ENCODE results near the gene MS4A10.

DNA sequence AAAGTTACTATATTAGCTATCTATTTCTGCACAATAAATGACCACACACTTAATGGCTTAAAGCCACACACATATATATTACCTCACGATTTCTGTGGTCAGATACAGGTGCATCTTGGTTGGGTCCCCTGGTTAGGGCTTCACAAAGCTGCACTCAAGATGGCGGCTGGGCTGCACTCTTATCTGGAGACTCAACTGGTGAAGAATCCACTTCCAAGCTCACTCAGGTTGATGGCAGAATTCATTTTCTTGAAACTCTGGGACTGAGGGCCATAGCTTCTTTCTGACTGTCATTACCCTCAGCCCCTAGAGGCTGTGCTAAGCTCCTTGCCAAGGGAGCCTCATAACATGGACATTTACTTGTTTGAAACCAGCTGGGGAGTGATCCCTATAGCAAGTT is 5.1 kb upstream of the MS4A10 start:
- no peak for TF ChIP-seq TAF1 (IDR thresholded peaks at IDR 0.05; ENCODE audit: control insufficient read depth, extremely low read depth, insufficient read depth, low read length, severe bottlenecking)
- TF ChIP-seq, protein P1, sequence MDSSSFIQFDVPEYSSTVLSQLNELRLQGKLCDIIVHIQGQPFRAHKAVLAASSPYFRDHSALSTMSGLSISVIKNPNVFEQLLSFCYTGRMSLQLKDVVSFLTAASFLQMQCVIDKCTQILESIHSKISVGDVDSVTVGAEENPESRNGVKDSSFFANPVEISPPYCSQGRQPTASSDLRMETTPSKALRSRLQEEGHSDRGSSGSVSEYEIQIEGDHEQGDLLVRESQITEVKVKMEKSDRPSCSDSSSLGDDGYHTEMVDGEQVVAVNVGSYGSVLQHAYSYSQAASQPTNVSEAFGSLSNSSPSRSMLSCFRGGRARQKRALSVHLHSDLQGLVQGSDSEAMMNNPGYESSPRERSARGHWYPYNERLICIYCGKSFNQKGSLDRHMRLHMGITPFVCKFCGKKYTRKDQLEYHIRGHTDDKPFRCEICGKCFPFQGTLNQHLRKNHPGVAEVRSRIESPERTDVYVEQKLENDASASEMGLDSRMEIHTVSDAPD (CRISPR knock-in tag; IDR thresholded peaks at IDR 0.05) = no peak
- no peak for TF ChIP-seq MYBL2 (IDR thresholded peaks at IDR 0.05; ENCODE audit: low read depth)
- TF ChIP-seq MYBL2 (CRISPR knock-in tag; IDR thresholded peaks at IDR 0.05; ENCODE audit: borderline replicate concordance) = no peak
- no peak for TF ChIP-seq EP300 (IDR thresholded peaks at IDR 0.05; ENCODE audit: low read length)
- TF ChIP-seq, protein P2, sequence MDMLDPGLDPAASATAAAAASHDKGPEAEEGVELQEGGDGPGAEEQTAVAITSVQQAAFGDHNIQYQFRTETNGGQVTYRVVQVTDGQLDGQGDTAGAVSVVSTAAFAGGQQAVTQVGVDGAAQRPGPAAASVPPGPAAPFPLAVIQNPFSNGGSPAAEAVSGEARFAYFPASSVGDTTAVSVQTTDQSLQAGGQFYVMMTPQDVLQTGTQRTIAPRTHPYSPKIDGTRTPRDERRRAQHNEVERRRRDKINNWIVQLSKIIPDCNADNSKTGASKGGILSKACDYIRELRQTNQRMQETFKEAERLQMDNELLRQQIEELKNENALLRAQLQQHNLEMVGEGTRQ (CRISPR knock-in tag; IDR thresholded peaks at IDR 0.05) = no peak
- no peak for TF ChIP-seq CTCF (IDR thresholded peaks at IDR 0.05 in 2 of 3, conservative IDR thresholded peaks at IDR 0.05 in 1 of 3; ENCODE audit: insufficient read depth in 2 of 3, low read depth in 1 of 3, low read length in 3 of 3)
- TF ChIP-seq TEAD1 (CRISPR knock-in tag; IDR thresholded peaks at IDR 0.05) = no peak
- TF ChIP-seq ETV6 (IDR thresholded peaks at IDR 0.05; ENCODE audit: borderline replicate concordance in 1 of 2, low read depth in 2 of 2, low read length in 1 of 2) = no peak
- no peak for TF ChIP-seq ETV6 (CRISPR knock-in tag; IDR thresholded peaks at IDR 0.05; ENCODE audit: borderline replicate concordance)
- TF ChIP-seq AFF1 (IDR thresholded peaks at IDR 0.05; ENCODE audit: low read depth in 1 of 2, partially characterized antibody in 2 of 2) = no peak
- TF ChIP-seq RERE (CRISPR knock-in tag; IDR thresholded peaks at IDR 0.05; ENCODE audit: borderline replicate concordance) = no peak
- TF ChIP-seq ZNF384 (IDR thresholded peaks at IDR 0.05; ENCODE audit: low read depth, low read length) = no peak
- no peak for TF ChIP-seq RCOR1 (IDR thresholded peaks at IDR 0.05; ENCODE audit: borderline replicate concordance in 1 of 2, low read depth in 2 of 2, low read length in 2 of 2)
- no peak for TF ChIP-seq RHOXF2B (CRISPR knock-in tag; conservative IDR thresholded peaks at IDR 0.05)
- TF ChIP-seq YBX1 (IDR thresholded peaks at IDR 0.05) = no peak
